Ishikawa (cell line): ENCODE measurements around the gene KCNG2.

ENCODE experiments used
- CEBPB ChIP-seq: IDR thresholded peaks from 2 replicates; pipeline ENCODE4 v1.6.1; 2012
- CREB1 ChIP-seq: IDR thresholded peaks from 2 replicates; pipeline ENCODE4 v1.6.1; 2012; ENCODE audit warnings: low read depth
- EGR1 ChIP-seq: IDR thresholded peaks from 2 replicates; pipeline ENCODE4 v1.6.1; 2012
- EP300 ChIP-seq: IDR thresholded peaks from 2 replicates; pipeline ENCODE4 v1.6.1; 2012; ENCODE audit warnings: borderline replicate concordance
- FOXM1 ChIP-seq: IDR thresholded peaks from 2 replicates; pipeline ENCODE4 v1.6.1; 2012; ENCODE audit warnings: low read depth, borderline replicate concordance
- MAX ChIP-seq: IDR thresholded peaks from 2 replicates; pipeline ENCODE4 v1.6.1; 2012
- NFIC ChIP-seq: IDR thresholded peaks from 2 replicates; pipeline ENCODE4 v1.6.1; 2012
- RAD21 ChIP-seq: IDR thresholded peaks from 2 replicates; pipeline ENCODE4 v1.6.1; 2012; ENCODE audit warnings: low read depth
- TAF1 ChIP-seq: IDR thresholded peaks from 2 replicates; pipeline ENCODE4 v1.6.1; 2012; ENCODE audit warnings: low read depth, mild to moderate bottlenecking
- TCF12 ChIP-seq: IDR thresholded peaks from 2 replicates; pipeline ENCODE4 v1.6.1; 2012; ENCODE audit warnings: low read depth
- TEAD4 ChIP-seq: IDR thresholded peaks from 2 replicates; pipeline ENCODE4 v1.6.1; 2012
- YY1 ChIP-seq: IDR thresholded peaks from 2 replicates; pipeline ENCODE4 v1.6.1; 2012; ENCODE audit warnings: low read depth
- ZBTB7A ChIP-seq: IDR thresholded peaks from 2 replicates; pipeline ENCODE4 v1.6.1; 2012; ENCODE audit warnings: low read depth
- TF ChIP-seq, protein P1 (sequence below): IDR thresholded peaks from 2 replicates; pipeline ENCODE4 v1.6.1; 2012
- TF ChIP-seq, protein P2 (sequence below): IDR thresholded peaks from 2 replicates; pipeline ENCODE4 v1.6.1; 2012; ENCODE audit warnings: low read depth, mild to moderate bottlenecking

The KCNG2 gene

DNA sequence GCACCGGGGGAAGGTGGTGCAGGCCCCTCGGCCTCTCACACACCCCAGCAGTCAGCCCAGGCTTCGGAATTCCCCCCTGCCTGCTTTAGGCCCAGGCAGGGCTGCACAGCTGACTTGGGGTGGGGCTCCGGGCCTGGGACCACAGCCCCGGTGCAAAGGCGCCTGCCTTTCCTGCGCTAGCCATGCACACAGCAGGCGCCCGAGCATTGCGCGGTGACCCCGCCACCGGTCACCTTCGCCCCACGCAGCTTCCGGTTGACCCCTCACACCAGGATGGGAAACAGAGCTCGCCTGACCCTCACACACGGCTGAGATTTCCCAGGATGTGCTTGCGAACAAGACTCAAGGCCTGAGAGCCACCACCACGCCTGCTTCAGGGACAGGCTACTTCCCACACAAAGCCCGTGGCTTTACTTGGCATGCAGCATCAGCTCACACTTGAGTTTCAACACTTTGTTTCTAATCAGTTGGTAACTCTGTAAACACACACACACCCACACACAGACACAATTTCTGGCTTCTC is 107.7 kb downstream of the KCNG2 start:
- no peak for TF ChIP-seq NFIC
- TF ChIP-seq TEAD4 = no peak
- TF ChIP-seq, protein P1, sequence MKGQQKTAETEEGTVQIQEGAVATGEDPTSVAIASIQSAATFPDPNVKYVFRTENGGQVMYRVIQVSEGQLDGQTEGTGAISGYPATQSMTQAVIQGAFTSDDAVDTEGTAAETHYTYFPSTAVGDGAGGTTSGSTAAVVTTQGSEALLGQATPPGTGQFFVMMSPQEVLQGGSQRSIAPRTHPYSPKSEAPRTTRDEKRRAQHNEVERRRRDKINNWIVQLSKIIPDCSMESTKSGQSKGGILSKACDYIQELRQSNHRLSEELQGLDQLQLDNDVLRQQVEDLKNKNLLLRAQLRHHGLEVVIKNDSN = no peak
- TF ChIP-seq FOXM1 = no peak
- TF ChIP-seq MAX = no peak
- TF ChIP-seq, protein P2, sequence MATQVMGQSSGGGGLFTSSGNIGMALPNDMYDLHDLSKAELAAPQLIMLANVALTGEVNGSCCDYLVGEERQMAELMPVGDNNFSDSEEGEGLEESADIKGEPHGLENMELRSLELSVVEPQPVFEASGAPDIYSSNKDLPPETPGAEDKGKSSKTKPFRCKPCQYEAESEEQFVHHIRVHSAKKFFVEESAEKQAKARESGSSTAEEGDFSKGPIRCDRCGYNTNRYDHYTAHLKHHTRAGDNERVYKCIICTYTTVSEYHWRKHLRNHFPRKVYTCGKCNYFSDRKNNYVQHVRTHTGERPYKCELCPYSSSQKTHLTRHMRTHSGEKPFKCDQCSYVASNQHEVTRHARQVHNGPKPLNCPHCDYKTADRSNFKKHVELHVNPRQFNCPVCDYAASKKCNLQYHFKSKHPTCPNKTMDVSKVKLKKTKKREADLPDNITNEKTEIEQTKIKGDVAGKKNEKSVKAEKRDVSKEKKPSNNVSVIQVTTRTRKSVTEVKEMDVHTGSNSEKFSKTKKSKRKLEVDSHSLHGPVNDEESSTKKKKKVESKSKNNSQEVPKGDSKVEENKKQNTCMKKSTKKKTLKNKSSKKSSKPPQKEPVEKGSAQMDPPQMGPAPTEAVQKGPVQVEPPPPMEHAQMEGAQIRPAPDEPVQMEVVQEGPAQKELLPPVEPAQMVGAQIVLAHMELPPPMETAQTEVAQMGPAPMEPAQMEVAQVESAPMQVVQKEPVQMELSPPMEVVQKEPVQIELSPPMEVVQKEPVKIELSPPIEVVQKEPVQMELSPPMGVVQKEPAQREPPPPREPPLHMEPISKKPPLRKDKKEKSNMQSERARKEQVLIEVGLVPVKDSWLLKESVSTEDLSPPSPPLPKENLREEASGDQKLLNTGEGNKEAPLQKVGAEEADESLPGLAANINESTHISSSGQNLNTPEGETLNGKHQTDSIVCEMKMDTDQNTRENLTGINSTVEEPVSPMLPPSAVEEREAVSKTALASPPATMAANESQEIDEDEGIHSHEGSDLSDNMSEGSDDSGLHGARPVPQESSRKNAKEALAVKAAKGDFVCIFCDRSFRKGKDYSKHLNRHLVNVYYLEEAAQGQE = no peak
- no peak for TF ChIP-seq TAF1
- no peak for TF ChIP-seq ZBTB7A
- TF ChIP-seq CREB1 = no peak
- no peak for TF ChIP-seq EGR1

DNA sequence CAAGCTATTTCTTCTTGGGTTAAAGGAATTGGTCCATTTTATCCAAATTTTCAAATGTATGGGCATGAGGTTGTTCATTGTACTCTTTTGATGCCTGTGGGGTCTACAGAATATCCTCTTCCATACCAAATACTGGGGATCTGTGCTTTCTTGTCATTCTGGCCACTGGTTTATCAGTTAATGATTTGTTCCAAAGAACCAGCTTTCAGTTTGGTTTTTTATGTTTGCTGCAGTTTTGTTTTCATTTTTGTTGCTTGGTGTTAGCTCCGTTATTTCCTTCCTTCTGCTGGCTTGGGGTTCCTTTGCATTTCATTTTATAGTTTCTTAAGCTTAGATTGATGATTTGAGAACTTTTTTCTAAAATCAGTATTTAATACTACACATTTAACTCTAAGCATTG is 108.3 kb downstream of the KCNG2 start:
- TF ChIP-seq EP300 (no peak), TAF1 (no peak), FOXM1 (no peak), NFIC (no peak), TCF12 (no peak), EGR1 (no peak), CEBPB (no peak), MAX (no peak), CREB1 (no peak), ZBTB7A (no peak), YY1 (no peak)
- TF ChIP-seq, protein P1 = no peak
- TF ChIP-seq, protein P2 = no peak

GRCh38 chr18:79906706-79907105 is 109.0 kb downstream of the KCNG2 start:
- no peak for TF ChIP-seq EGR1

DNA sequence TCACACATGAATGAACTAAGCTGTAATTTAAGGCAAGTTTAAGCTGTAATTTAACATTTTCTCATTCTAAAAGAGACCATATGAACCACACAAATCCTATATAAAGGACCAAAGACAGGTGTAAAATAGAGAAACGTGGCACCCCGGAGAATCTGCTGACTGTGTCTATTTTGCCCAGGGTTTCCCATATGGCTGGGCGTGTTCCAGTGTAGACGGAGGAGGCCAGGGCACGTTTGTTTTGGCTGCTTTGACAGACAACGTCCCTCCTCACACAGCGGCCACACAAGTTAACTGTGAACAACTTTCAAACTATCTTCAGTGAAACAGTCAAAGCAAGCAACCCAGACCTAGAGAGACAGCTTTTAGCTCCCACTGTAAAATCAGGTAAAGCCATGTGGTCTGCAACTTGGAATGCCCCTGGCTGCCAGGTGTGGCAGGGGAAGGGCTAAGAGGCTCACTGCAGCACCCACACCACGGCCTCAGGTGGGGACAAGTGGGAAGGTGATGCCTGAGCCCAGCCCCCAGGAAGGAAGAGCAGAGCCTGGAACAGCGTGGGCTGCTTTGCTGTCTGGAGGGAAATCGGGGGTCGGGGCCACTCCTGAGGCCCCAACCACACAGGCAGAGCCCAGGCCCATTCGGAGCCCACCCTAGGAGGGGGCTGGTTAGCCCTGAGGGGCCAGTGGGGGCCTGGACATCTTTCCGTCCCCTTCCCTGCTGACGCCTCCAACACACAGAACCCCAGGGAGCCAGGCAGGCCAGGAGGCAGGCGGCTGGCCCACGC is 113.0 kb downstream of the KCNG2 start:
- TF ChIP-seq EP300 = no peak
- no peak for TF ChIP-seq TAF1
- no peak for TF ChIP-seq TCF12
- TF ChIP-seq MAX = no peak
- TF ChIP-seq, protein P1 = no peak
- no peak for TF ChIP-seq RAD21
- TF ChIP-seq CEBPB = no peak
- TF ChIP-seq EGR1 = no peak
- TF ChIP-seq CREB1 = no peak
- TF ChIP-seq FOXM1 = no peak
- TF ChIP-seq, protein P2 = no peak
- TF ChIP-seq ZBTB7A = no peak
